AG09319 (cell line): ENCODE data around the gene MED29.

ENCODE experiments used
- DNase-seq: peaks from one replicate; pipeline ENCODE4 v3.0.0-alpha.2; 2010; ENCODE audit warnings: low read depth; ENCODE audit errors: extremely low read depth
- CTCF ChIP-seq: IDR thresholded peaks from 2 replicates; pipeline ENCODE4 v1.5.1; 2011; ENCODE audit warnings: low read depth, mild to moderate bottlenecking, inconsistent platforms, low read length, moderate library complexity

The MED29 gene

GRCh38 chr19:39350156-39350555 lies 41.0 kb upstream of the MED29 start:
- no peak for TF ChIP-seq CTCF
- DNase-seq = no peak

- peak; percentile 10 for TF ChIP-seq CTCF
- DNase-seq = no peak
These were observed 39.6 kb upstream of the MED29 start for GRCh38 chr19:39351537-39352064.

- no peak for TF ChIP-seq CTCF
These were observed 38.6 kb upstream of the MED29 start for GRCh38 chr19:39352381-39353255.

GRCh38 chr19:39355253-39355652 lies 35.9 kb upstream of the MED29 start:
- no peak for TF ChIP-seq CTCF
- no peak for DNase-seq

More at GRCh38 chr19:39352381-39353255, 38.6 kb upstream of the MED29 start:
- no peak for DNase-seq

- no peak for DNase-seq
- TF ChIP-seq CTCF = no peak
These were observed 35.1 kb upstream of the MED29 start for GRCh38 chr19:39356073-39356472.

- TF ChIP-seq CTCF = no peak
- no peak for DNase-seq
These were observed 34.5 kb upstream of the MED29 start for GRCh38 chr19:39356647-39357046.

- no peak for TF ChIP-seq CTCF
- no peak for DNase-seq
These were observed 32.2 kb upstream of the MED29 start for GRCh38 chr19:39359026-39359425.
